GM23338 (cell line): ENCODE measurements around the gene CRYZL1. TPM values are rescaled to one million over a fixed set of nuclear protein-coding genes. Genes with fewer than 3 reads are reported as not detected.
A peak's percentile ranks its signal among the peaks of the same experiment; 100 is the strongest.

ENCODE experiments used
- ATAC-seq: fragments of 200-7000 bp; cut with Tn5 transposase; 3 replicates; pipeline ENCODE4 v1.9.1; 2020
- DNase-seq: peaks from one replicate; pipeline ENCODE4 v3.0.0-alpha.2; 2015; ENCODE audit warnings: low spot score
- H2AFZ ChIP-seq: fragments of 200-600 bp; sonication (generic); 2 replicates; pipeline ENCODE4 v1.8.0; 2016; ENCODE audit warnings: antibody characterized with exemption, mild to moderate bottlenecking, moderate library complexity
- H3F3A ChIP-seq: fragments of 200-600 bp; sonication (generic); replicated peaks from 2 replicates; pipeline ENCODE4 v1.8.0; 2017; ENCODE audit warnings: antibody characterized with exemption, mixed run types, low read depth
- H3K27ac ChIP-seq: fragments of 200-600 bp; sonication (generic); 2 replicates; pipeline ENCODE4 v1.6.1; 2016; ENCODE audit warnings: low read depth
- H3K27me3 ChIP-seq: fragments of 200-600 bp; sonication (generic); 2 replicates; pipeline ENCODE4 v1.8.0; 2016; ENCODE audit warnings: mild to moderate bottlenecking, mixed run types, moderate library complexity; ENCODE audit not compliant: insufficient read depth
- H3K36me3 ChIP-seq: fragments of 200-600 bp; sonication (generic); 2 replicates; pipeline ENCODE4 v1.8.0; 2016; ENCODE audit warnings: mild to moderate bottlenecking; ENCODE audit not compliant: insufficient read depth
- H3K4me1 ChIP-seq: fragments of 200-600 bp; sonication (generic); 2 replicates; pipeline ENCODE4 v1.8.0; 2016; ENCODE audit warnings: mild to moderate bottlenecking, moderate library complexity; ENCODE audit not compliant: insufficient read depth
- H3K4me2 ChIP-seq: fragments of 200-600 bp; sonication (generic); 2 replicates; pipeline ENCODE4 v1.7.1; 2017; ENCODE audit warnings: mixed run types
- H3K4me3 ChIP-seq: fragments of 200-600 bp; sonication (generic); 2 replicates; pipeline ENCODE4 v1.6.1; 2016; ENCODE audit warnings: mixed run types
- H3K79me2 ChIP-seq: fragments of 200-600 bp; sonication (generic); replicated peaks from 2 replicates; pipeline ENCODE4 v1.8.0; 2017; ENCODE audit warnings: mild to moderate bottlenecking; ENCODE audit not compliant: insufficient read depth
- H3K9me2 ChIP-seq: fragments of 200-600 bp; sonication (generic); 2 replicates; pipeline ENCODE4 v1.8.0; 2017; ENCODE audit not compliant: insufficient read depth
- H4K20me1 ChIP-seq: fragments of 200-600 bp; sonication (generic); replicated peaks from 2 replicates; pipeline ENCODE4 v1.8.0; 2017; ENCODE audit warnings: mild to moderate bottlenecking; ENCODE audit not compliant: insufficient read depth
- H3K27ac Mint-ChIP-seq: 2 replicates; pipeline ENCODE4 v1.8.0; 2020; ENCODE audit warnings: inconsistent platforms, mild to moderate bottlenecking, moderate library complexity, mixed read lengths
- H3K27me3 Mint-ChIP-seq: 3 replicates; pipeline ENCODE4 v1.8.0; 2022; ENCODE audit warnings: low read depth, mild to moderate bottlenecking, moderate library complexity, mixed read lengths, inconsistent platforms; ENCODE audit not compliant: insufficient read depth, poor library complexity
- H3K36me3 Mint-ChIP-seq: 3 replicates; pipeline ENCODE4 v1.8.0; 2021; ENCODE audit warnings: low read depth, mild to moderate bottlenecking, inconsistent platforms, moderate library complexity, mixed read lengths
- H3K4me1 Mint-ChIP-seq: 3 replicates; pipeline ENCODE4 v1.8.0; 2020; ENCODE audit warnings: mild to moderate bottlenecking, inconsistent platforms, mixed read lengths
- H3K4me3 Mint-ChIP-seq: 3 replicates; pipeline ENCODE4 v1.8.0; 2021; ENCODE audit warnings: moderate library complexity, mild to moderate bottlenecking, inconsistent platforms, mixed read lengths
- H3K9me3 Mint-ChIP-seq: 3 replicates; pipeline ENCODE4 v1.8.0; 2020; ENCODE audit warnings: moderate library complexity, mild to moderate bottlenecking, inconsistent platforms, mixed read lengths
- CREB1 ChIP-seq: fragments of 250-450 bp; sonication (Bioruptor Pico); IDR thresholded peaks from 2 replicates; pipeline ENCODE4 v1.5.0; 2020; ENCODE audit warnings: low read depth, mild to moderate bottlenecking, moderate library complexity
- EZH2 ChIP-seq: fragments of 200-600 bp; sonication (generic); IDR thresholded peaks from one replicate; pipeline ENCODE4 v1.8.0; 2017; ENCODE audit warnings: antibody characterized with exemption, mild to moderate bottlenecking, low read depth; ENCODE audit not compliant: unreplicated experiment
- EZH2phosphoT487 ChIP-seq: fragments of 200-600 bp; sonication (generic); IDR thresholded peaks from one replicate; pipeline ENCODE4 v1.8.1; 2018; ENCODE audit warnings: antibody characterized with exemption; ENCODE audit not compliant: unreplicated experiment
- JUNB ChIP-seq: IDR thresholded peaks from one replicate; pipeline ENCODE4 v1.6.1; 2016; ENCODE audit warnings: antibody characterized with exemption; ENCODE audit not compliant: unreplicated experiment
- NANOG ChIP-seq: IDR thresholded peaks from 2 replicates; pipeline ENCODE4 v1.6.1; 2016; ENCODE audit warnings: antibody characterized with exemption, borderline replicate concordance
- POLR2AphosphoS5 ChIP-seq: IDR thresholded peaks from 2 replicates; pipeline ENCODE4 v1.6.1; 2016; ENCODE audit warnings: antibody characterized with exemption, low read depth
- STAT1 ChIP-seq: IDR thresholded peaks from one replicate; pipeline ENCODE4 v1.6.1; 2016; ENCODE audit warnings: antibody characterized with exemption; ENCODE audit not compliant: unreplicated experiment
- ZNF114 ChIP-seq: fragments of 250-450 bp; sonication (Bioruptor Pico); IDR thresholded peaks from 2 replicates; pipeline ENCODE4 v1.5.0; 2020; ENCODE audit warnings: mild to moderate bottlenecking, moderate library complexity
- ZNF331 ChIP-seq: fragments of 250-450 bp; sonication (Bioruptor Pico); IDR thresholded peaks from 2 replicates; pipeline ENCODE4 v1.5.0; 2020; ENCODE audit warnings: low read depth, mild to moderate bottlenecking, moderate library complexity
- ZNF462 ChIP-seq: fragments of 250-450 bp; sonication (Bioruptor Pico); IDR thresholded peaks from 2 replicates; pipeline ENCODE4 v1.5.0; 2020; ENCODE audit warnings: mild to moderate bottlenecking, moderate library complexity
- polyA plus RNA-seq: library from polyadenylated mRNA; unstranded; fragments of >200 nt; fragmentation: Nextera tagmentation; extraction: Ambion mirVana; gene quantifications from 2 replicates; pipeline ENCODE4 v1.2.1, GENCODE V29; 2016
- total RNA-seq: library from RNA; depleted of rRNA; stranded (reverse); fragments of >200 nt; shearing (Covaris generic); gene quantifications from 2 replicates; pipeline ENCODE4 v1.2.3, GENCODE V29; 2014
- TF ChIP-seq, protein P1 (sequence below): IDR thresholded peaks from 2 replicates; pipeline ENCODE4 v1.6.1; 2016; ENCODE audit warnings: antibody characterized with exemption
- TF ChIP-seq, protein P2 (sequence below): IDR thresholded peaks from one replicate; pipeline ENCODE4 v1.6.1; 2018; ENCODE audit warnings: antibody characterized with exemption; ENCODE audit not compliant: unreplicated experiment

CRYZL1 gene
- total and polyA plus RNA-seq, 2 experiments from 2014 or later = 23.8 to 40.5 TPM

DNA sequence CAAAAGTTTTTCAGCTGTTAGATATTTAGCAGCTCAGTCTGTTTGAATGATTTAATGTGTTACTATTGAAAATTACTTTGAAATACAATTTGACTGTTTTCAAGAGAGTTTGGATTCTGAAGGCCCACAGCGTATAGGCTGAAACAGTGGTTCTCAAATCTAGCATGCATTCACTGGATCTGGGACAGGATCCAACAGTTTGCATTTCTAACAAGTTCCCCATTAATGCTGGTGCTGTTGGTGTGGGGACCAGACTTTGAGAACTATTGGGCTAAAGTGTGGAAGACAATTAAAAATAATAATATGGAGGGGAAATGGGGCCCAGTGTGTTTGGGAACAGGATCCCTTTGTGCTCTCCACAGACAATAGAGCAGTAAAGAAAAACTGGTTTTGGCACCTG lies 32.7 kb upstream of the CRYZL1 start:
- no peaks in the 10 kb centered on the region for H3F3A ChIP-seq
- Mint-ChIP-seq H3K27me3 (peaks cover 2% of the 10 kb centered on the region), H3K27ac (peak overlapping the region; percentile 58; the same call in 1 of the 2 replicates), H3K9me3 (no peaks in the 10 kb centered on the region), H3K36me3 (no peaks in the 10 kb centered on the region), H3K4me1 (peaks cover 44% of the 10 kb centered on the region), H3K4me3 (no peak overlapping the region)
- peaks cover 100% of the 10 kb centered on the region for H3K79me2 ChIP-seq
- no peak overlapping the region for H2AFZ ChIP-seq
- H3K36me3 ChIP-seq = no peaks in the 10 kb centered on the region
- no peaks in the 10 kb centered on the region for H3K9me2 ChIP-seq
- H3K27ac ChIP-seq = no peak overlapping the region
- no peak for DNase-seq
- no peak overlapping the region for H3K4me3 ChIP-seq
- no peaks in the 10 kb centered on the region for H3K27me3 ChIP-seq
- H3K4me2 ChIP-seq = peak overlapping the region; percentile 24
- peaks cover under 1% of the 10 kb centered on the region; the same call in 1 of the 2 replicates for H4K20me1 ChIP-seq
- no peak for ATAC-seq
- no peak for TF ChIP-seq EZH2
- TF ChIP-seq ZNF331 (CRISPR knock-in tag) = no peak
- no peak for TF ChIP-seq ZNF114
- TF ChIP-seq NANOG = no peak
- no peak for TF ChIP-seq JUNB
- TF ChIP-seq EZH2phosphoT487 = no peak
- TF ChIP-seq, protein P1, sequence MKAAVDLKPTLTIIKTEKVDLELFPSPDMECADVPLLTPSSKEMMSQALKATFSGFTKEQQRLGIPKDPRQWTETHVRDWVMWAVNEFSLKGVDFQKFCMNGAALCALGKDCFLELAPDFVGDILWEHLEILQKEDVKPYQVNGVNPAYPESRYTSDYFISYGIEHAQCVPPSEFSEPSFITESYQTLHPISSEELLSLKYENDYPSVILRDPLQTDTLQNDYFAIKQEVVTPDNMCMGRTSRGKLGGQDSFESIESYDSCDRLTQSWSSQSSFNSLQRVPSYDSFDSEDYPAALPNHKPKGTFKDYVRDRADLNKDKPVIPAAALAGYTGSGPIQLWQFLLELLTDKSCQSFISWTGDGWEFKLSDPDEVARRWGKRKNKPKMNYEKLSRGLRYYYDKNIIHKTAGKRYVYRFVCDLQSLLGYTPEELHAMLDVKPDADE = no peak
- TF ChIP-seq POLR2AphosphoS5 = no peak
- TF ChIP-seq, protein P2, sequence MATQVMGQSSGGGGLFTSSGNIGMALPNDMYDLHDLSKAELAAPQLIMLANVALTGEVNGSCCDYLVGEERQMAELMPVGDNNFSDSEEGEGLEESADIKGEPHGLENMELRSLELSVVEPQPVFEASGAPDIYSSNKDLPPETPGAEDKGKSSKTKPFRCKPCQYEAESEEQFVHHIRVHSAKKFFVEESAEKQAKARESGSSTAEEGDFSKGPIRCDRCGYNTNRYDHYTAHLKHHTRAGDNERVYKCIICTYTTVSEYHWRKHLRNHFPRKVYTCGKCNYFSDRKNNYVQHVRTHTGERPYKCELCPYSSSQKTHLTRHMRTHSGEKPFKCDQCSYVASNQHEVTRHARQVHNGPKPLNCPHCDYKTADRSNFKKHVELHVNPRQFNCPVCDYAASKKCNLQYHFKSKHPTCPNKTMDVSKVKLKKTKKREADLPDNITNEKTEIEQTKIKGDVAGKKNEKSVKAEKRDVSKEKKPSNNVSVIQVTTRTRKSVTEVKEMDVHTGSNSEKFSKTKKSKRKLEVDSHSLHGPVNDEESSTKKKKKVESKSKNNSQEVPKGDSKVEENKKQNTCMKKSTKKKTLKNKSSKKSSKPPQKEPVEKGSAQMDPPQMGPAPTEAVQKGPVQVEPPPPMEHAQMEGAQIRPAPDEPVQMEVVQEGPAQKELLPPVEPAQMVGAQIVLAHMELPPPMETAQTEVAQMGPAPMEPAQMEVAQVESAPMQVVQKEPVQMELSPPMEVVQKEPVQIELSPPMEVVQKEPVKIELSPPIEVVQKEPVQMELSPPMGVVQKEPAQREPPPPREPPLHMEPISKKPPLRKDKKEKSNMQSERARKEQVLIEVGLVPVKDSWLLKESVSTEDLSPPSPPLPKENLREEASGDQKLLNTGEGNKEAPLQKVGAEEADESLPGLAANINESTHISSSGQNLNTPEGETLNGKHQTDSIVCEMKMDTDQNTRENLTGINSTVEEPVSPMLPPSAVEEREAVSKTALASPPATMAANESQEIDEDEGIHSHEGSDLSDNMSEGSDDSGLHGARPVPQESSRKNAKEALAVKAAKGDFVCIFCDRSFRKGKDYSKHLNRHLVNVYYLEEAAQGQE = no peak
- TF ChIP-seq CREB1 = no peak
- no peak for TF ChIP-seq STAT1
- TF ChIP-seq ZNF462 (CRISPR knock-in tag) = no peak
- H3K4me1 ChIP-seq = peaks cover 41% of the 10 kb centered on the region
